ACC112 (cell line): ENCODE data around the gene BCAM.
A peak's percentile ranks its signal among the peaks of the same experiment; 100 is the strongest.
"Not testable (repeated sequence)": the region's sequence is repeated elsewhere in the genome, so short reads cannot be mapped to it uniquely, and the experiment has no call there.

Experiments used
- H2AFZ ChIP-seq: fragments of 200-600 bp; sonication (generic); one replicate; pipeline ENCODE4 v1.6.0; 2017; ENCODE audit warnings: antibody characterized with exemption, low read length; ENCODE audit not compliant: unreplicated experiment
- H3K27ac ChIP-seq: fragments of 200-600 bp; sonication (generic); 2 replicates; pipeline ENCODE4 v1.5.1; 2014; ENCODE audit warnings: low read depth, mild to moderate bottlenecking, antibody characterized with exemption, low read length, moderate library complexity
- H3K27me3 ChIP-seq: fragments of 200-600 bp; sonication (generic); 2 replicates; pipeline ENCODE4 v1.6.1; 2014; ENCODE audit warnings: mild to moderate bottlenecking, antibody characterized with exemption, low read length, moderate library complexity, mixed read lengths; ENCODE audit not compliant: insufficient read depth
- H3K36me3 ChIP-seq: fragments of 200-600 bp; sonication (generic); 2 replicates; pipeline ENCODE4 v1.6.1; 2016; ENCODE audit warnings: mild to moderate bottlenecking, antibody characterized with exemption, low read length, moderate library complexity, mixed read lengths; ENCODE audit not compliant: insufficient read depth
- H3K4me1 ChIP-seq: fragments of 200-600 bp; sonication (generic); one replicate; pipeline ENCODE4 v1.6.1; 2016; ENCODE audit warnings: low read length, mixed read lengths; ENCODE audit not compliant: insufficient read depth, unreplicated experiment, control insufficient read depth
- H3K4me3 ChIP-seq: fragments of 200-600 bp; sonication (generic); 2 replicates; pipeline ENCODE4 v1.5.1; 2014; ENCODE audit warnings: mild to moderate bottlenecking, low read depth, low read length
- H3K79me2 ChIP-seq: fragments of 200-600 bp; sonication (generic); one replicate; pipeline ENCODE4 v1.6.0; 2016; ENCODE audit warnings: low read length; ENCODE audit not compliant: control insufficient read depth, unreplicated experiment, insufficient read depth

Gene BCAM

DNA sequence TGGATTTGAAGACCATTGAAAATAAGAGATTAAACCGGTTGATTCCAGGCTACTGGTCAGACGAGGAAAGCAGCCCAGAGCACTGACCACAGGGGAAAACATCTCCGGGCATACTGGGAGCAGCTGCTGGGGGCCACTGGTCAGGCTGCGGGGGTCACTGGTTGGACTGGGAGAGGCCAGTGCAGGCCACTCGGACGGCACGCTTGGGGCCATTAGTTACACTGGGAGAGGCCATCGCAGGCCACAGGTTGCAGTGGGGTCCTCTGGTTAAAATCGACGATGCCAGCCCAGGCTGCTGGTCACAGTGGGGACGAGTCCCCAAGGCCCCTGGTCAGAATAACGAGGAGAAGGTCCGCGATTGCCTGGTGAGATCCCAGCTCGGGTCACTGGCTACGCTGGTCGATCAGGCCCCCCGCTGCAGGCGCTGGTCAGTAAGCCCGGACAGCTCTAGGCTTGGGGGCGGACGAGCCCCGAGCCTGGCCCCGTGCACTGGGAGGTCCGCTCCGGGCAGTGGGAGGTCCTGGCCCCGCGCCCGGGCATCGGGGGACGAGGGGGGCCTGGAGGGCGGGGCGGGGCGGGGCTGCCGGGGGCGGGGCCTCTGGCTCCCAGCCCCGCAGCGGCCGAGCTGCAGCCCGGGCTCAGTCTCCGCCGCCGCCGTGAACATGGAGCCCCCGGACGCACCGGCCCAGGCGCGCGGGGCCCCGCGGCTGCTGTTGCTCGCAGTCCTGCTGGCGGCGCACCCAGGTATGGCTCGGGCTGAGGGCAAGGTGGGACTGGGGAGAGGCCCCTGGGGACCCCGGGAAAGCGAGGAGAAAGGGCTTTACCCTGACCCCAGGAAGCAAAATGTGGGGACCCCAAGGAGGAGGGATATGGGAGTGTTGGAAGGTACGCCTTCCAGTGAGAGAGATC is at the start of gene BCAM:
Gene BCAM, plus strand, starts transcription at position 641 of the 909 bp plus-strand sequence. Its CDS starts 22 bp downstream, at position 663.
- Histone ChIP-seq H3K4me1 (peaks cover 8% of the 10 kb centered on the region), H3K36me3 (no peaks in the 10 kb centered on the region), H3K4me3 (peak within 1 kb of the TSS; percentile 73), H2AFZ (peak within 1 kb of the TSS; percentile 50), H3K79me2 (no peaks in the 10 kb centered on the region), H3K27me3 (no peaks in the 10 kb centered on the region), H3K27ac (no peak within 1 kb of the TSS)

DNA sequence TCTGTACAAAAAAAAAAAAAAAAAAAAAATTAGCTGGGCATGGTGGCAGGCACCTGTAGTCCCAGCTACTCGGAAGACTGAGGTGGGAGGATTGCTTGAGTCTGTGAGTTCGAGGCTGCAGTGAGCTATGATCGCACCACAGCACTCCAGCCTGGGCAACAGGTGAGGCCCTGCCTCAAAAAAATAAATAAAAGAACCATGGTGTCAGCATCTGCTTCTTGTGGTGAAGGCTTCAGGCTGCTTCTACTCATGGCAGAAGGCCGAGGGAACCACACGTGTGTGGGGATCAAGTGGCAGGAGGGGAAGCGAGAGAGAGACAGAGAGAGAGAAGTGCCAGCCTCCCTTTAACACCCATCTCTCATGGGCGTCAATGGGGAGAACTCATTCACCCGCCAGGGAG is 46.9 kb upstream of the BCAM start:
- Histone ChIP-seq H3K79me2 (no peaks in the 10 kb centered on the region), H3K36me3 (peaks cover 4% of the 10 kb centered on the region; the same call in 1 of the 2 replicates), H3K27me3 (no peaks in the 10 kb centered on the region), H3K4me3 (no peak overlapping the region), H3K27ac (no peak overlapping the region), H3K4me1 (peaks cover 10% of the 10 kb centered on the region), H2AFZ (no peak overlapping the region)

DNA sequence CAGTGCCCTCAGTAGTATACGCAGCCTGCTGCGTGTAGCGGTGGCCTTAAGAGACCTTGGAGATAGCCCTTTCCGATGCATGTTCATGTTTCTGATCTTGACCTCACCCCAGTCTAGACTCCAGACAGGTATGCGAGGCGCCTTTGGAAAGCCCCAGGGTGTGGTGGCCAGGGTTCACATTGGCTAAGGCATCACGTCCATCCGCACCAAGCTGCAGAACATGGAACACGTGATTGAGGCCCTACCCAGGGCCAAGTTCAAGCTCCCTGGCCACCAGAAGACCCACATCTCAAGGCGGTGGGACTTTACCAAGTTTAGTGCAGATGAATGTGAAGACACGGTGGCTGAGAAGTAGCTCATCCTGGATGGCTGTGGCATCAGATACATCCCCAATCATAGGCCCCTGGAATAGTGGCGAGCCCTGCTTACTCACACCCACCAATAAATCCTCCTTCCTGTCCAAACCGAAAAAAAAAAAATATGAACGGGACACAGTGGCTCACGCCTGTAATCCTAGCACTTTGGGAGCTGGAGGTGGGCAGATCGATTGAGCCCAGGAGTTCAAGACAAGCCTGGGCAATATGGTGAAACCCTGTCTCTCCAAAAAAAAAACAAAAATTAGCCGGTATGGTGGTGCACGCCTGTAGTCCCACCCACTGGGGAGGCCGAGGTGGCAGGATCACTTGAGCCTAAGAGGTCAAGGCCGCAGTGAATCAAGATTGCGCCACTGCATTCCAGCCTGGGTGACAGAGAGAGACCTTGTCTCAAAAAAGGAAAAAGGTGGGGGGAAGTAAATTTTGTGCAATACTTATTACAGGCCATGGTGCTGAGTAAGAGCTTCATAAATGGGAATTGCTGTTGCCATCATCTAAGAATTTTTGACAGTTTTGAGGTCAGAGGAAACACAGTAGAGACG is 43.6 kb upstream of the BCAM start:
- peaks cover 4% of the 10 kb centered on the region for H3K4me1 ChIP-seq

DNA sequence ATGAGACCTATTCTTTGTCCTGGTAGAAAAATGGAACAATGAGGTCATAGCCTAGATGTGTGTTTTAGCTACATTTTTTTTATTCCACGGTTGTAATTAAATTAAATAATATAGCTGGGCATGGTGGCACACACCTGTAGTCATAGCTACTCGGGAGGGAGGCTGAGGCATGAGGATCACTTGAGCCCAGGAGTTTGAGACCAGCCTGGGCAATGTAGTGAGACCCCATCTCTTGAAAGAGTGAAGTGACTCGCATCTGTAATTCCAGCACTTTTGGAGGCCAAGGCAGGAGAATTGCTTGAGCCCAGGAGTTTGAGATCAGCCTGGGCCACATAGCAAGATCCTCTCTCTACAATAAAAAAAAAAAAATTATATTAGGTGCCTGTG is 43.0 kb upstream of the BCAM start:
- no peak overlapping the region for H3K27ac ChIP-seq

More for the DNA sequence above, 43.6 kb upstream of the BCAM start:
- no peaks in the 10 kb centered on the region for H3K36me3 ChIP-seq
- H2AFZ ChIP-seq = no peak overlapping the region
- no peaks in the 10 kb centered on the region for H3K27me3 ChIP-seq
- H3K79me2 ChIP-seq = no peaks in the 10 kb centered on the region
- H3K27ac ChIP-seq = no peak overlapping the region
- no peak overlapping the region for H3K4me3 ChIP-seq

DNA sequence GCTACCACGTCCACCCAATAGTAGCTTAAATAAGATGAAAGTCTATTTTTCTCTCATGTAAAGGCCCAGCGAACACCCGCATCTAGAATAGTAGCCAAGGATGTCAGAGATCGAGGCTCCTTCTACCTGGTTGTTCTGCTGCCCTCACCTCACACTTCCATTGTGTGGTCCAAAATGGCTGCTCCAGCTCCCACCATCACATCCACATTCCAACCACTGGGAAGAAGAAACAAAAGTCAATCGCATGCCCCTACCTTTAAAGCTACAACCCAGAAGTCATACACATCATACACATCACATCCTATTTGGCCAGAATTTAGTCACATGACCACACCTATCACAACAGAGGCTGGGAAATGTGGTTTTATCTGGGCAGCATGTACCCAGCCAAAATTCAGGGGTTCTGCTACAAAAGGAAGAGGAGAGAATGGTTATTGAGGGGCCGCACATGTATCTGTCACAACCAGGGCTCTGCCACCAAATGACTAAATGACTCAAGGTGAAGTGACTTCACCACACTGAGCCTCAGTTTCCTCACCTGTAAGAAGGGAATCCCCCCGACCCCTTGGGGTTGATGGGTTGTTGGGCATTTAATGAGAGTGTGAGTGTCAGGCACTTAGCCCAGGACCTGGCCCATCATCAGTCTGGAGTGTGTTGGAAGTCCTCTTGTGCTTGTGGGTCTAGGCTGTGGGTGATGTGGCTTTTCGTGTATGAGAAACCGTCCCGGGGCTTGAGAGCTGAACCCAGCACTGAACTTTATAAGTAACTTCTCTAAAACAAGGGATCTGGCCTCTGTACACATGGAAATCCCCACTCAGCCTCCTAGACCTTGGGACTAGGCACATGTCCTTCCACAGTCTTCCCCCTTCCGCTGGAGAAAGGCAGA is 41.4 kb upstream of the BCAM start:
- Histone ChIP-seq H3K27ac (no peak overlapping the region), H3K4me1 (peaks cover 4% of the 10 kb centered on the region), H2AFZ (no peak overlapping the region), H3K79me2 (no peaks in the 10 kb centered on the region), H3K27me3 (no peaks in the 10 kb centered on the region), H3K4me3 (no peak overlapping the region), H3K36me3 (no peaks in the 10 kb centered on the region)

More for the DNA sequence above, 43.0 kb upstream of the BCAM start:
- H3K27me3 ChIP-seq = no peaks in the 10 kb centered on the region
- no peak overlapping the region for H3K4me3 ChIP-seq
- no peaks in the 10 kb centered on the region for H3K36me3 ChIP-seq
- H3K79me2 ChIP-seq = no peaks in the 10 kb centered on the region
- H2AFZ ChIP-seq = no peak overlapping the region
- H3K4me1 ChIP-seq = peaks cover 2% of the 10 kb centered on the region

DNA sequence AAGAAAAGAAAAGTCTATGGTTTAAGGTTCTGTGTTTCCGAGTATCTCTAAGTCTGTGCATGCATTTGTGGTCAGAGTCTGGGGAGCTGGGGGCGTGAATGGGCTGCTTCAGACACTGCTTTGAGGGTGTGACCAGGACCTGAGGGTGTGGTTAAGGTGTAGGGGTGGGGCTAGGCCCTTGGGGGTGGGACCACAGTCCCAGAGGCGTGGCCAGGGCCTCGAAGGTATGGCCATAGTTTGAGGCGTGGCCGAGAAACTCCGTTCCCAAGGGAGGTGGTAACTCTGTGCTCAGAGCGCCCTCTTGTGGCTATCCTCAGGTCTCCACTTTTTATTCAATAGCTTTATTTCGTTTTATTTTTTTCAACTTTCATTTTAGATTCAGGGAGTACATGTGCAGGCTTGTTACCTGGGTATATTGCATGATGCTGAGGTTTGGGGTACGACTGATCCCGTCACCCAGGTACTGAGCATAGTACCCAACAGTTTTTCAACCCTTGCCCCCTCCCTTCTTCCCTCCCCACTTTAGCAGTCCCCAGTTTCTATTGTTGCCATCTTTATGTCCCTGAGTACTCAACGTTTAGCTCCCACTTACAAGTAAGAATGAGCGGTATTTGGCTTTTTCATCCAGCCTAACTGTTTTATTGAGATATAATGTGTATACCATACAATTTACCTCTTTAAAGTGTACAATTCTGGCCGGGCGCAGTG is 38.2 kb upstream of the BCAM start:
- Histone ChIP-seq H3K36me3 (no peaks in the 10 kb centered on the region), H2AFZ (peak overlapping the region; percentile 68), H3K4me1 (peaks cover 18% of the 10 kb centered on the region), H3K4me3 (no peak overlapping the region), H3K27me3 (no peaks in the 10 kb centered on the region), H3K79me2 (no peaks in the 10 kb centered on the region), H3K27ac (no peak overlapping the region; the same call in 1 of the 2 replicates)

GRCh38 chr19:44772144-44772543 is 36.8 kb upstream of the BCAM start:
- H3K27me3 ChIP-seq, H3K27ac ChIP-seq, H2AFZ ChIP-seq, H3K36me3 ChIP-seq, H3K79me2 ChIP-seq, H3K4me3 ChIP-seq: not testable (repeated sequence)
- H3K4me1 ChIP-seq = peaks cover 18% of the 10 kb centered on the region

DNA sequence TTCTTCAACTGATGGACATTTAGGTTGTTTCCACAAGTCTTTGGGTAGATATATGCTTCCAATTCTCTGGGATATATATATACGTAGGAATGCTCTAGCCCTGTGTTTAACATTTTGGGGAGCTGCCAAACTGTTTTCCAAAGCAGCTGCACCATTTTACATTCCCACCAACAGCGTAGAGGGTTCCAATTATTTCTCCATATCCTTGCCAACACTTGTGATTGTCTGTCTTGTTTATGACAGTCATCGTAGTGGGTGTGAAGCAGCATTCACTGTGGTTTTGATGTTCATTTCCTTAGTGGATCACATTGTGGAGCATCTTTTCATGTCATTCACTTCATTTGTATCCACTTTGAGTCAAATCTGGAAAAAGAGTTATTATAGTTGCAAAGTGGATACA is 35.9 kb upstream of the BCAM start:
- Histone ChIP-seq H3K4me1 (peaks cover 18% of the 10 kb centered on the region), H2AFZ (no peak overlapping the region), H3K4me3 (no peak overlapping the region), H3K36me3 (no peaks in the 10 kb centered on the region), H3K27me3 (no peaks in the 10 kb centered on the region), H3K27ac (no peak overlapping the region), H3K79me2 (no peaks in the 10 kb centered on the region)

GRCh38 chr19:44775676-44776240 is 33.1 kb upstream of the BCAM start:
- no peaks in the 10 kb centered on the region for H3K79me2 ChIP-seq
- no peak overlapping the region for H3K27ac ChIP-seq
- no peaks in the 10 kb centered on the region for H3K27me3 ChIP-seq
- H3K4me1 ChIP-seq = peaks cover 18% of the 10 kb centered on the region
- H2AFZ ChIP-seq = no peak overlapping the region
- H3K36me3 ChIP-seq = no peaks in the 10 kb centered on the region
- no peak overlapping the region for H3K4me3 ChIP-seq
